Activated CD8-positive, alpha-beta memory T cell treated with anti-CD3 and anti-CD28 coated beads, Interleukin-2, amount 50 U/mL, for 24 hours (primary cell): ENCODE data around the gene LZTS2.

Experiments
- DNase-seq: peaks from one replicate; pipeline ENCODE4 v3.0.0-alpha.2; 2020; ENCODE audit errors: extremely low read depth

Gene LZTS2

GRCh38 chr10:100978121-100978900 lies 21.3 kb upstream of the LZTS2 start:
- DNase-seq = no peak

- DNase-seq = no peak
These were observed 20.8 kb upstream of the LZTS2 start for GRCh38 chr10:100978901-100979195.

DNA sequence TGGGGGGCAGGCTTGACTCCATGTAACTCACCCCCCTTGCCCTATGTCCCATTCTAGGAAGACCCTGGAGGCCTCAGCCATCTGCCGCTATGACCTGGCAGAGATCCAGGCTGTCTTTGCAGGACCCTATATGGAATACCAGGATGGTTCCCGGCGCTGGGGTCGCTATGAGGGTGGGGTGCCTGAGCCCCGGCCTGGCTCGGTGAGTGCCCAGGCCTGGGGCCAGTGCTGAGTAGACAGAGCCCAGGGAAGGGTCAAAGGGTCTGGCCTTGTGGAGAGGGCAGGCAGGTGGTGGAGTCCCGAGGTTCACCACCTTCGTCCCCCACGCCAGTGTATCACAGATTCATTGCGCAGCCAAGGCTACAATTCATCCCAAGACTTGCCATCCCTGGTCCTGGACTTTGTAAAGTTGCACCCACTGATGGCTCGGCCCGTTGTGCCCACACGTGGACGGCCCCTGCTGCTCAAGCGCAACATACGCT lies 19.8 kb upstream of the LZTS2 start:
- no peak for DNase-seq

GRCh38 chr10:100980311-100980710 lies 19.3 kb upstream of the LZTS2 start:
- DNase-seq = no peak

DNA sequence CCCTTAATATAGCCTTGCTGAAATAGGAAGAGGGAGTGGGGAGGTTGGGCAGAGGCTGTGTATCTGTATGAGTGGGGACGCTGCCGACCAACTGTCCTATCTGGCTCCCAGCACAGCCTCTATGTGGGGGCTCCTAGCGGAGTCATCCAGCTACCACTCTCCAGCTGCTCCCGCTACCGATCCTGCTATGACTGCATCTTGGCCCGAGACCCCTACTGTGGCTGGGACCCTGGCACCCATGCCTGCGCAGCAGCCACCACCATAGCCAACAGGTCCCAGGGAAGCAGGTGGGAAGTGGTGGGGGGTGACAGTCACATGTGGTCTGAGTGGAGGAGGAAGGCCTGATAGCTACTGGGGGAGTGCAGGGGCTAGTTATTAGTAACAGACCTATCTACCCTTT lies 18.9 kb upstream of the LZTS2 start:
- no peak for DNase-seq

- DNase-seq = no peak
These were observed 18.3 kb upstream of the LZTS2 start for GRCh38 chr10:100981178-100981772.

GRCh38 chr10:100982916-100983830 lies 16.4 kb upstream of the LZTS2 start:
- DNase-seq = no peak

- DNase-seq = no peak
These were observed 15.5 kb upstream of the LZTS2 start for GRCh38 chr10:100983868-100984671.

GRCh38 chr10:100984672-100985177 lies 14.9 kb upstream of the LZTS2 start:
- DNase-seq = no peak

DNA sequence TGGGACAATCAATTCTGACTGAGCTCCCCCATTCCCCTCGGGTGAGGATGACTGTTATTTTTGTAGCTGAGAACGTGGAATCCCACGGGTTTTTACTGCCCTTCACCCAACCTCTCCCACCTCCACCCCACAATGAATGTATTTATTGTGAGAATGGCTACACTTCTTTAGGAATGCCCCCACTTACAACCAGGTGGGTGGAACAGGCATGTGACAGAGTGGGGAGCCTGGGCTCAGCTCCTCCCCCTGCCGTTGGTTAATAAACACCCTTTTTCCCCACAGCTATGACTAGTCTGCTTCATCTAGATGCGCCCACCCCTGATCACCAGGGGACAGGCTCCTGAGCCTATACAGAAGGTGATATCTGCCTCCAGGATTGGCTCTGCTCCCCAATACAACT lies 14.3 kb upstream of the LZTS2 start:
- no peak for DNase-seq

DNA sequence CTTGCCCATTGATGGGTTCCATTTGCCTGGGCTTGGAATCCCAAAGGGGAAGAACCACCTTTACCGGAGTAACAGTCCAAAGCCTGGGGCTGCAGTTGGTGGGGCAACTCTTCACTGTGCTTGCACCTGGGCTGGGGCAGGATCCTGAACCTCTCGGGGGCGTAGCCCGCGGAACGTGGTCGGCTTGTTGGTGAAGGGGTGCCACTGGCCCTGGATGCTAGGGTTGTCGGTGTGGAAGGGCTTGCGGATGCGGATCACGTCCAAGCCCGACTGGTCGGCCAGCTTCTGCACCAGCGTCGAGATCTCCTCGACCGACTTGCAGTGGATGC lies 13.0 kb upstream of the LZTS2 start:
- no peak for DNase-seq

DNA sequence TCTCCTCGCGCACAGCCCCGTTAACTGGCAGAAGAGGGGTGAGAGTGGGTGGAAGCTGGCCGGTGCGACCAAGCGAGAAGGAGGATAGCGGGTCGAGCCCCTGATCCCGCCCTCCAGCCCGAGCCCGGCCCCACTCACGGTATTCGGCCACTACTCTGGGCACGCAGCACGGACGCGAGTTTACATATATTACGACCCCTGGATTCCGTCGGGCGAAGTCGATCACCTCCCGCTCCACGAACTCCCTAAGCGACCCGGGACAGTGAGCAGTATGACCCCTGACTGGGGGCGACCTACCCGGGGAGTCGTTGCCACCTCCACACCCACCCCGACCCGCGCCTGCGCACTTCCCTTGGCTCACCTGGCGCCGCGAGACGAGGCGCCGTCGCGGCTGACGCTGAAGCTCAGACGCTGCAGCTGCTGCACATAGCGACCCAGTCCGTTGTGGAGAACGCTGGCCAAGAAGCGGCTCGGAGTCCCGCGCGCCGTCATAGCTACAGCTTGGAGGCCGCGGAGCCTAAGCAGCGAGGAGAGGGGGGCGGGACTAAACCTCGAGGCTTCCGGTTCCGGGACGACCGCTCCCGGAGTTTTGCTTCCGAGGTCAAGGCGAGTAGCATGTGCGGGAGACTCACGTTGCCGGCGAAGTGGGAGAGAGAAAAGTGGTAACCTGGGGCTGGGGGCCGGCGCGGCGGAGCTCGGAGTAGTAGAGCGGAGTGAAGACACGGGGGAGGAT lies 12.5 kb upstream of the LZTS2 start, which contains the start of the genes MRPL43 and TWNK:
Gene MRPL43 (minus strand): TSS at position 546 of the 733 bp plus-strand sequence. CDS start 54 bp downstream, at position 492.
Gene TWNK (plus strand): TSS at position 592 of the 733 bp plus-strand sequence. CDS start 668 bp downstream, outside the sequence.
- peak; percentile 73 for DNase-seq

DNA sequence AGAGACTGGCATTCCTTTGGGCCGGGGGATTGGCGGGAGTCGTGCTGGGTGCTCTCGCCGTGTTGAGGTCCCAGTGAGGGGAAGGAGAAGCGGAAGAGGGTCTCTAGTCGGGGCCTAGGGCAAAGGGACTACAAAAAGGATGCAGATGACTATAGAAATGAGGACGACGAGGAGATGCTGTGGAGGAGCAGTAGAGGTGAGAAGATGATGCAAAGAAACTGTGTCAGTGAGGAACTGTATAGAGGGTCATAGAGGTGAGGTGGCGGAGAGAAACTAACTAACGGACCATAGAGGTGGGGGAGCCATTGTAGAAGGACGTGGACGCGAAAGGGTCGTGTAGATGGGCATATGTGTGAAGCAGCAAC lies 11.9 kb upstream of the LZTS2 start:
- no peak for DNase-seq

GRCh38 chr10:100988166-100988565 lies 11.4 kb upstream of the LZTS2 start:
- DNase-seq = no peak

- no peak for DNase-seq
These were observed 10.5 kb upstream of the LZTS2 start for GRCh38 chr10:100989088-100989487.

GRCh38 chr10:100993986-100994708 lies 5.5 kb upstream of the LZTS2 start:
- no peak for DNase-seq

DNA sequence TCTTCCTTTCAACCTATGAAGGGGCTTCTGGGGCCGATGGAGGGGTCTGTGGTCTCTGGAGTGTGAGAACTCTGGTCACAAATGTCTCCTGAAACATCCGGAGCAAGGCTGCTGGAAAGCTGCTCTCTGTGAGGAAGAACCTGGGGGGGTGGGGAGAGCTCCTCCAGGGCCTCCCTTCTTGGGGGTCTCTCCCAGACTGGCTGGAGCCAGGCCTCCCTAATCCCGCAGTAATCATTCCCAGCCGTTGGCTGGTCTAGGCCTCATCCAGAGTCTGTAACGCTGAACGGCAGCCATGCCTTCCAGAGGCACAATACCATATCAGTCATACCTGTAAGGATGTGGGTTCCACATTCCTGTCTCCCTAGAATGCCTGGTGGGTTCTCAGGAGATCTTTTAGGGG lies 4.4 kb upstream of the LZTS2 start:
- DNase-seq = no peak

DNA sequence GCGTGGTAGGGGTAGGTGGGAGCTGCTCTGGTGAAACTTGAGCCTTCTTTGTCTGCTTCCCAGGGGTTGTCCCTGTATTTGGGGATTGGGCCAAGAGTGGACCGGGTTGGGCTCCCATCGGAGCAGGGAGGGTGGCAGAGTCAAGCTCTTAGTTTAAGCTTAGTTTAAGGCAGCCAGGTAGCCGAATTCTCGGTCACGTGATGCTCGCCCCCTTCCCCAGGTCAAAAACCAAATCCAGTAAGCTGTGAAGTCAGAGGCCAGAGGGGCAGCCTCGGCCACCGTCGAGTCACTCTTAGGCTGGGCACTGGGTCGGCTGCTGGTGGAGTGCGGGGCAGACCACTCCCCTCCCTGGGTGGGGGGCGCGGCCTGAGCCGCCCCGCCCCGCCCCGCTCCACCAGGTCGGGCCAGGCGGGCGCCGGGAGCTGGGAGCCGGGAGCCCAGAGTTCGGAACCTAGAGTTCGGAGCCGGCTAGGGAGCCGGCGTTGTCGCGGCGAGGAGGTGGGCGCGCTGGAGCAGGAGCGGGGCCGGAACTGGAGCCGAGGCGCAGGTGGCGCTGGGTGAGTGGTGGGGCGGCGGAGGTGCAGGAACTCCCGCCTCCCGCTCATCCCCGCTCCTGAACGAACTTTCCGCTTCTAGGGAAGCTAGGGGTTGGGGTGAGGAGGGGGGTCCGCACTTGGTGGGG lies 2.8 kb upstream of the LZTS2 start:
- no peak for DNase-seq

- DNase-seq = no peak
These were observed 2.0 kb upstream of the LZTS2 start for GRCh38 chr10:100997360-100998182.
